OCI-LY3 (cell line): ENCODE data around the gene S100A5.
A peak's percentile ranks its signal among the peaks of the same experiment; 100 is the strongest.

Experiments used
- H2AFZ ChIP-seq: fragments of 200-600, 300-600 bp; shearing (Covaris generic); 2 replicates; pipeline ENCODE4 v1.6.0; 2014; ENCODE audit warnings: antibody characterized with exemption, low read depth, low read length
- H3K27ac ChIP-seq: fragments of 200-600, 300-600 bp; sonication (generic); 2 replicates; pipeline ENCODE4 v1.5.1; 2014; ENCODE audit warnings: mild to moderate bottlenecking, low read length, moderate library complexity, mixed read lengths
- H3K27me3 ChIP-seq: fragments of 200-600, 300-600 bp; sonication (generic); 2 replicates; pipeline ENCODE4 v1.6.1; 2014; ENCODE audit warnings: low read depth, low read length, mixed read lengths
- H3K36me3 ChIP-seq: fragments of 200-600, 300-600 bp; sonication (generic); replicated peaks from 2 replicates; pipeline ENCODE3; 2014; ENCODE audit warnings: low read depth, low read length, mixed read lengths
- H3K4me1 ChIP-seq: fragments of 300-600, 200-600 bp; sonication (generic); 2 replicates; pipeline ENCODE4 v1.6.1; 2014; ENCODE audit warnings: low read length, mixed read lengths
- H3K4me2 ChIP-seq: fragments of 200-600, 300-600 bp; sonication (generic); 2 replicates; pipeline ENCODE4 v1.6.1; 2014; ENCODE audit warnings: low read length, mixed read lengths
- H3K4me3 ChIP-seq: fragments of 300-600, 200-600 bp; sonication (generic); 2 replicates; pipeline ENCODE4 v1.5.1; 2014; ENCODE audit warnings: antibody characterized with exemption, mild to moderate bottlenecking, low read length, moderate library complexity
- H3K79me2 ChIP-seq: fragments of 300-600, 200-600 bp; shearing (Covaris generic); 2 replicates; pipeline ENCODE4 v1.6.1; 2014; ENCODE audit warnings: mild to moderate bottlenecking, low read length, mixed read lengths
- H3K9ac ChIP-seq: fragments of 300-600, 200-600 bp; shearing (Covaris generic); 2 replicates; pipeline ENCODE4 v1.6.0; 2014; ENCODE audit warnings: mild to moderate bottlenecking, low read length, moderate library complexity
- H3K9me3 ChIP-seq: fragments of 200-600, 300-600 bp; shearing (Covaris generic); 2 replicates; pipeline ENCODE4 v1.6.1; 2014; ENCODE audit warnings: low read length, mixed read lengths; ENCODE audit not compliant: insufficient read depth
- H4K20me1 ChIP-seq: fragments of 200-600, 300-600 bp; sonication (generic); 2 replicates; pipeline ENCODE4 v1.6.1; 2016; ENCODE audit warnings: low read length, mixed read lengths; ENCODE audit not compliant: insufficient read depth
- CTCF ChIP-seq: fragments of 200-600, 300-600 bp; sonication (generic); IDR thresholded peaks from 2 replicates; pipeline ENCODE4 v1.5.1; 2014; ENCODE audit warnings: antibody characterized with exemption, low read length, low read depth
- EZH2phosphoT487 ChIP-seq: fragments of 200-600 bp; shearing (Covaris generic); IDR thresholded peaks from 2 replicates; pipeline ENCODE4 v1.6.1; 2018; ENCODE audit warnings: antibody characterized with exemption, mixed run types, low read depth

Gene S100A5

GRCh38 chr1:153544453-153545066 is 3.8 kb upstream of the S100A5 start:
- Histone ChIP-seq H3K27ac (peak overlapping the region; percentile 74; the same call in 1 of the 2 replicates), H3K4me3 (peak overlapping the region; percentile 72), H3K36me3 (peaks cover 14% of the 10 kb centered on the region), H3K4me2 (peak overlapping the region; percentile 83), H4K20me1 (no peaks in the 10 kb centered on the region), H3K9ac (peak overlapping the region; percentile 23; the same call in 1 of the 2 replicates), H3K27me3 (no peaks in the 10 kb centered on the region), H2AFZ (no peak overlapping the region), H3K79me2 (no peaks in the 10 kb centered on the region), H3K4me1 (peaks cover 39% of the 10 kb centered on the region), H3K9me3 (no peaks in the 10 kb centered on the region)
- TF ChIP-seq EZH2phosphoT487 (no peak), CTCF (no peak)

- H3K36me3 ChIP-seq: peaks cover 14% of the 10 kb centered on the region
- no peaks in the 10 kb centered on the region for H3K27me3 ChIP-seq
- H3K79me2 ChIP-seq: no peaks in the 10 kb centered on the region
- no peak overlapping the region for H3K27ac ChIP-seq
- no peak overlapping the region for H3K4me3 ChIP-seq
- H3K4me1 ChIP-seq: peaks cover 39% of the 10 kb centered on the region
- H2AFZ ChIP-seq: no peak overlapping the region
- TF ChIP-seq EZH2phosphoT487 (no peak), CTCF (no peak)
- H3K9me3 ChIP-seq: no peaks in the 10 kb centered on the region
- H4K20me1 ChIP-seq: no peaks in the 10 kb centered on the region
- H3K9ac ChIP-seq: no peak overlapping the region
- H3K4me2 ChIP-seq: no peak overlapping the region
These were observed 3.0 kb upstream of the S100A5 start for GRCh38 chr1:153543736-153544135.

- Histone ChIP-seq H3K79me2 (no peaks in the 10 kb centered on the region), H3K4me1 (peaks cover 39% of the 10 kb centered on the region), H3K36me3 (peaks cover 14% of the 10 kb centered on the region), H3K27ac (no peak overlapping the region), H3K9ac (no peak overlapping the region), H3K4me2 (no peak overlapping the region), H3K9me3 (no peaks in the 10 kb centered on the region), H2AFZ (no peak overlapping the region), H4K20me1 (no peaks in the 10 kb centered on the region), H3K4me3 (no peak overlapping the region), H3K27me3 (no peaks in the 10 kb centered on the region)
- TF ChIP-seq CTCF (no peak), EZH2phosphoT487 (no peak)
These were observed 2.4 kb upstream of the S100A5 start for GRCh38 chr1:153542956-153543711.

GRCh38 chr1:153541641-153542590 is 1.2 kb upstream of the S100A5 start:
- no peak overlapping the region for H3K4me2 ChIP-seq
- peaks cover 14% of the 10 kb centered on the region for H3K36me3 ChIP-seq
- H3K4me3 ChIP-seq: no peak overlapping the region
- H3K4me1 ChIP-seq: peaks cover 41% of the 10 kb centered on the region
- no peaks in the 10 kb centered on the region for H3K79me2 ChIP-seq
- no peaks in the 10 kb centered on the region for H3K9me3 ChIP-seq
- H3K27me3 ChIP-seq: no peaks in the 10 kb centered on the region
- no peaks in the 10 kb centered on the region for H4K20me1 ChIP-seq
- no peak overlapping the region for H3K9ac ChIP-seq
- H2AFZ ChIP-seq: no peak overlapping the region
- no peak overlapping the region for H3K27ac ChIP-seq
- TF ChIP-seq EZH2phosphoT487: no peak
- TF ChIP-seq CTCF: no peak
